ENCODE measurements around the gene THRB.

The THRB gene

GRCh38 chr3:24258727-24259600 is 235.7 kb downstream of the THRB start:
- H3K9ac ChIP-seq (ENCODE audit: low read depth, low read length, poor library complexity, severe bottlenecking), result no peak overlapping the region
- H3K27me3 ChIP-seq (ENCODE audit: insufficient read depth, low read length, poor library complexity, severe bottlenecking), result no peaks in the 10 kb centered on the region
- TF ChIP-seq CTCF (conservative IDR thresholded peaks at IDR 0.05; ENCODE audit: low read length) (no peak), EZH2phosphoT487 (IDR thresholded peaks at IDR 0.05; ENCODE audit: borderline replicate concordance) (no peak)
- no peak overlapping the region for H3K4me2 ChIP-seq (ENCODE audit: low read depth, low read length, poor library complexity, severe bottlenecking)
- no peaks in the 10 kb centered on the region for H3K9me2 ChIP-seq (replicated peaks; ENCODE audit: low read depth, low read length)
- no peak overlapping the region for H2AFZ ChIP-seq (ENCODE audit: low read length)
- H3F3A ChIP-seq (ENCODE audit: low read depth), result no peaks in the 10 kb centered on the region
- no peaks in the 10 kb centered on the region for H3K79me2 ChIP-seq (ENCODE audit: insufficient read depth, low read length)
- H3K4me1 ChIP-seq (ENCODE audit: insufficient read depth, low read length, poor library complexity, severe bottlenecking), result no peaks in the 10 kb centered on the region
- no peaks in the 10 kb centered on the region for H3K9me3 ChIP-seq (ENCODE audit: insufficient read depth, low read depth, low read length)
- H4K20me1 ChIP-seq (ENCODE audit: insufficient read depth, low read length, poor library complexity, severe bottlenecking), result no peaks in the 10 kb centered on the region
- H3K4me3 ChIP-seq (ENCODE audit: low read length, poor library complexity, severe bottlenecking), result no peak overlapping the region
- no peaks in the 10 kb centered on the region for H3K36me3 ChIP-seq (ENCODE audit: insufficient read depth, low read length)

- no peaks in the 10 kb centered on the region for H3K9me3 ChIP-seq (ENCODE audit: insufficient read depth, low read depth, low read length)
- H3K9ac ChIP-seq (ENCODE audit: low read depth, low read length, poor library complexity, severe bottlenecking), result no peak overlapping the region
- no peaks in the 10 kb centered on the region for H3F3A ChIP-seq (ENCODE audit: low read depth)
- H3K27me3 ChIP-seq (ENCODE audit: insufficient read depth, low read length, poor library complexity, severe bottlenecking), result no peaks in the 10 kb centered on the region
- H2AFZ ChIP-seq (ENCODE audit: low read length), result no peak overlapping the region
- H3K36me3 ChIP-seq (ENCODE audit: insufficient read depth, low read length), result no peaks in the 10 kb centered on the region
- no peak overlapping the region for H3K4me2 ChIP-seq (ENCODE audit: low read depth, low read length, poor library complexity, severe bottlenecking)
- no peaks in the 10 kb centered on the region for H4K20me1 ChIP-seq (ENCODE audit: insufficient read depth, low read length, poor library complexity, severe bottlenecking)
- TF ChIP-seq EZH2phosphoT487 (IDR thresholded peaks at IDR 0.05; ENCODE audit: borderline replicate concordance) (no peak), CTCF (conservative IDR thresholded peaks at IDR 0.05; ENCODE audit: low read length) (no peak)
- no peaks in the 10 kb centered on the region for H3K79me2 ChIP-seq (ENCODE audit: insufficient read depth, low read length)
- no peaks in the 10 kb centered on the region for H3K4me1 ChIP-seq (ENCODE audit: insufficient read depth, low read length, poor library complexity, severe bottlenecking)
- H3K4me3 ChIP-seq (ENCODE audit: low read length, poor library complexity, severe bottlenecking), result no peak overlapping the region
- H3K9me2 ChIP-seq (replicated peaks; ENCODE audit: low read depth, low read length), result no peaks in the 10 kb centered on the region
These were observed 236.4 kb downstream of the THRB start for GRCh38 chr3:24258260-24258659.

GRCh38 chr3:24255414-24255813 is 239.2 kb downstream of the THRB start:
- no peaks in the 10 kb centered on the region for H3K27me3 ChIP-seq (ENCODE audit: insufficient read depth, low read length, poor library complexity, severe bottlenecking)
- H3K9me2 ChIP-seq (replicated peaks; ENCODE audit: low read depth, low read length), result no peaks in the 10 kb centered on the region
- H3K9me3 ChIP-seq (ENCODE audit: insufficient read depth, low read depth, low read length), result no peaks in the 10 kb centered on the region
- no peaks in the 10 kb centered on the region for H3K79me2 ChIP-seq (ENCODE audit: insufficient read depth, low read length)
- H3K4me2 ChIP-seq (ENCODE audit: low read depth, low read length, poor library complexity, severe bottlenecking), result no peak overlapping the region
- H3K36me3 ChIP-seq (ENCODE audit: insufficient read depth, low read length), result no peaks in the 10 kb centered on the region
- H3K4me1 ChIP-seq (ENCODE audit: insufficient read depth, low read length, poor library complexity, severe bottlenecking), result no peaks in the 10 kb centered on the region
- no peak overlapping the region for H3K9ac ChIP-seq (ENCODE audit: low read depth, low read length, poor library complexity, severe bottlenecking)
- H3K4me3 ChIP-seq (ENCODE audit: low read length, poor library complexity, severe bottlenecking), result no peak overlapping the region
- H3F3A ChIP-seq (ENCODE audit: low read depth), result no peaks in the 10 kb centered on the region
- no peak overlapping the region for H2AFZ ChIP-seq (ENCODE audit: low read length)
- no peaks in the 10 kb centered on the region for H4K20me1 ChIP-seq (ENCODE audit: insufficient read depth, low read length, poor library complexity, severe bottlenecking)
- no peak for TF ChIP-seq EZH2phosphoT487 (IDR thresholded peaks at IDR 0.05; ENCODE audit: borderline replicate concordance)
- no peak for TF ChIP-seq CTCF (conservative IDR thresholded peaks at IDR 0.05; ENCODE audit: low read length)

Data from Loucy (cell line).